ENCODE data around the gene ST6GALNAC6.
"Not testable (repeated sequence)": the region's sequence is repeated elsewhere in the genome, so short reads cannot be mapped to it uniquely, and the experiment has no call there.

Gene ST6GALNAC6

GRCh38 chr9:127838375-127839078 is 60.9 kb downstream of the ST6GALNAC6 start:
- H3K4me3 ChIP-seq (ENCODE audit: low read depth in 1 of 5, low read length in 5 of 5), result peak overlapping the region in 4 of 5 donors; percentile 24 to 54 (median 45)
- H3K9ac ChIP-seq (ENCODE audit: low read length in 5 of 5), result peak overlapping the region; percentile 52 to 83 (median 74)
- peaks cover 0 to 36% (median 32%) of the 10 kb centered on the region in 5 donors for H3K36me3 ChIP-seq (ENCODE audit: control insufficient read depth in 5 of 5, insufficient read depth in 5 of 5, low read length in 5 of 5)
- no peaks in the 10 kb centered on the region for H3K9me3 ChIP-seq (ENCODE audit: control insufficient read depth in 5 of 5, low read length in 5 of 5)
- no peaks in the 10 kb centered on the region for H3K27me3 ChIP-seq (ENCODE audit: control insufficient read depth in 5 of 5, insufficient read depth in 4 of 5, low read length in 5 of 5)
- peak overlapping the region; percentile 93 for H3K27ac ChIP-seq (ENCODE audit: low read depth, low read length)
- H3K4me1 ChIP-seq (ENCODE audit: control insufficient read depth in 5 of 5, insufficient read depth in 5 of 5, low read length in 5 of 5), result peaks cover 36 to 82% (median 59%) of the 10 kb centered on the region in 5 donors

- Histone ChIP-seq H3K4me3 (ENCODE audit: low read depth in 1 of 5, low read length in 5 of 5) (peak overlapping the region in 1 of 5 donors; percentile 24), H3K4me1 (ENCODE audit: control insufficient read depth in 5 of 5, insufficient read depth in 5 of 5, low read length in 5 of 5) (peaks cover 36 to 85% (median 65%) of the 10 kb centered on the region in 5 donors), H3K27ac (ENCODE audit: low read depth, low read length) (peak overlapping the region; percentile 93), H3K9me3 (ENCODE audit: control insufficient read depth in 5 of 5, low read length in 5 of 5) (no peaks in the 10 kb centered on the region), H3K27me3 (ENCODE audit: control insufficient read depth in 5 of 5, insufficient read depth in 4 of 5, low read length in 5 of 5) (no peaks in the 10 kb centered on the region), H3K36me3 (ENCODE audit: control insufficient read depth in 5 of 5, insufficient read depth in 5 of 5, low read length in 5 of 5) (peaks cover 0 to 29% (median 25%) of the 10 kb centered on the region in 5 donors), H3K9ac (ENCODE audit: low read length in 5 of 5) (peak overlapping the region in 2 of 5 donors; percentile 38 to 74)
Measured at GRCh38 chr9:127837346-127837745, 62.1 kb downstream of the ST6GALNAC6 start.

- Histone ChIP-seq H3K9ac (ENCODE audit: low read length in 5 of 5) (peak overlapping the region; percentile 16 to 59 (median 37)), H3K4me3 (ENCODE audit: low read depth in 1 of 5, low read length in 5 of 5) (peak overlapping the region in 2 of 5 donors; percentile 8 to 32), H3K36me3 (ENCODE audit: control insufficient read depth in 5 of 5, insufficient read depth in 5 of 5, low read length in 5 of 5) (peaks cover 0 to 24% (median 19%) of the 10 kb centered on the region in 5 donors), H3K27ac (ENCODE audit: low read depth, low read length) (peak overlapping the region; percentile 93), H3K4me1 (ENCODE audit: control insufficient read depth in 5 of 5, insufficient read depth in 5 of 5, low read length in 5 of 5) (peaks cover 36 to 83% (median 65%) of the 10 kb centered on the region in 5 donors)
- not testable (repeated sequence) for H3K9me3 ChIP-seq (ENCODE audit: control insufficient read depth in 5 of 5, low read length in 5 of 5); H3K27me3 ChIP-seq (ENCODE audit: control insufficient read depth in 5 of 5, insufficient read depth in 4 of 5, low read length in 5 of 5)
Measured at GRCh38 chr9:127836561-127836960, 62.8 kb downstream of the ST6GALNAC6 start.

- H3K27ac ChIP-seq (ENCODE audit: low read depth, low read length), result peak overlapping the region; percentile 93
- peak overlapping the region; percentile 31 to 59 (median 37) for H3K9ac ChIP-seq (ENCODE audit: low read length in 5 of 5)
- H3K27me3 ChIP-seq (ENCODE audit: control insufficient read depth in 5 of 5, insufficient read depth in 4 of 5, low read length in 5 of 5), result no peaks in the 10 kb centered on the region
- H3K4me1 ChIP-seq (ENCODE audit: control insufficient read depth in 5 of 5, insufficient read depth in 5 of 5, low read length in 5 of 5), result peaks cover 36 to 78% (median 65%) of the 10 kb centered on the region in 5 donors
- H3K9me3 ChIP-seq (ENCODE audit: control insufficient read depth in 5 of 5, low read length in 5 of 5), result no peaks in the 10 kb centered on the region
- peaks cover 0 to 19% (median 16%) of the 10 kb centered on the region in 5 donors for H3K36me3 ChIP-seq (ENCODE audit: control insufficient read depth in 5 of 5, insufficient read depth in 5 of 5, low read length in 5 of 5)
- peak overlapping the region in 3 of 5 donors; percentile 8 to 32 (median 12) for H3K4me3 ChIP-seq (ENCODE audit: low read depth in 1 of 5, low read length in 5 of 5)
Measured at GRCh38 chr9:127835991-127836516, 63.3 kb downstream of the ST6GALNAC6 start.

Measured in subcutaneous abdominal adipose tissue (tissue), 5 donors.